Astrocyte of the spinal cord (primary cell): ENCODE measurements around the gene ATP13A2.
"Not testable (repeated sequence)": the region's sequence is repeated elsewhere in the genome, so short reads cannot be mapped to it uniquely, and the experiment has no call there.

ENCODE experiments used
- DNase-seq: peaks from one replicate; pipeline ENCODE4 v3.0.0; 2011; ENCODE audit warnings: low read depth, low spot score
- H3K4me3 ChIP-seq: 2 replicates; pipeline ENCODE4 v1.5.1; 2011; ENCODE audit warnings: low read depth, mild to moderate bottlenecking, low read length, moderate library complexity
- CTCF ChIP-seq: IDR thresholded peaks from 2 replicates; pipeline ENCODE4 v1.5.1; 2012; ENCODE audit warnings: low read depth, mild to moderate bottlenecking, low read length, inconsistent platforms
- in situ Hi-C: cut with HindIII; loops from 2 replicates; pipeline ENCODE4 v1.10.0; 2017; ENCODE audit warnings: low sequenced_read_pairs

The ATP13A2 gene

GRCh38 chr1:16960560-16961296 is 51.0 kb downstream of the ATP13A2 start:
- DNase-seq, result peak; percentile 69
- in situ Hi-C loops, result no loop called here
- H3K4me3 ChIP-seq, result peak overlapping the region; percentile 34
- TF ChIP-seq CTCF, result peak; percentile 76

GRCh38 chr1:16958475-16958874 is 53.3 kb downstream of the ATP13A2 start:
- no peak for TF ChIP-seq CTCF
- H3K4me3 ChIP-seq, result no peak overlapping the region
- in situ Hi-C loops, result no loop called here
- DNase-seq, result no peak

GRCh38 chr1:16957731-16958130 is 54.0 kb downstream of the ATP13A2 start:
- in situ Hi-C loops, result no loop called here
- no peak overlapping the region for H3K4me3 ChIP-seq
- DNase-seq, result no peak
- TF ChIP-seq CTCF, result no peak

- in situ Hi-C loops, result no loop called here
- no peak for DNase-seq
- H3K4me3 ChIP-seq, result no peak overlapping the region
- TF ChIP-seq CTCF, result no peak
Observed at GRCh38 chr1:16956775-16957174, 55.0 kb downstream of the ATP13A2 start.

- DNase-seq, result no peak
- no peak for TF ChIP-seq CTCF
- in situ Hi-C loops, result no loop called here
- H3K4me3 ChIP-seq, result no peak overlapping the region
Observed at GRCh38 chr1:16955186-16955585, 56.5 kb downstream of the ATP13A2 start.

GRCh38 chr1:16954579-16954978 is 57.1 kb downstream of the ATP13A2 start:
- DNase-seq, result no peak
- TF ChIP-seq CTCF, result no peak
- in situ Hi-C loops, result no loop called here
- no peak overlapping the region for H3K4me3 ChIP-seq

GRCh38 chr1:16952376-16952775 is 59.4 kb downstream of the ATP13A2 start:
- H3K4me3 ChIP-seq, DNase-seq, in situ Hi-C loops: not testable (repeated sequence)

- DNase-seq, result peak; percentile 55
- in situ Hi-C loops, H3K4me3 ChIP-seq: not testable (repeated sequence)
Observed at GRCh38 chr1:16949026-16949425, 62.7 kb downstream of the ATP13A2 start.

GRCh38 chr1:16948282-16948891 is 63.3 kb downstream of the ATP13A2 start:
- H3K4me3 ChIP-seq, DNase-seq, in situ Hi-C loops: not testable (repeated sequence)
